Activated CD8-positive, alpha-beta memory T cell treated with anti-CD3 and anti-CD28 coated beads, Interleukin-2, amount 10 ng/mL, durations not matched to agents 7 days and 5 days (primary cell): ENCODE data around the gene AKAP13. TPM values are rescaled to one million over a fixed set of nuclear protein-coding genes. Genes with fewer than 3 reads are reported as not detected.

ENCODE experiments used
- ATAC-seq: fragments of 150-1000 bp; cut with Tn5 transposase; one replicate; pipeline ENCODE4 v1.10.0; 2021; ENCODE audit warnings: moderate library complexity
- CTCF ChIA-PET: fragments of 350-600 bp; sonication (Branson Sonifier 250); formaldehyde crosslinking; loops from one replicate; lab custom pipeline; 2021; ENCODE audit warnings: antibody characterized with exemption; lab: Charles Lee
- DNase-seq: peaks from one replicate; pipeline ENCODE4 v3.0.0-alpha.2; 2020
- H3K27ac Mint-ChIP-seq: one replicate; pipeline ENCODE4 v1.8.0; 2021; ENCODE audit warnings: mild to moderate bottlenecking, mixed read lengths
- H3K27me3 Mint-ChIP-seq: one replicate; pipeline ENCODE4 v1.8.0; 2021; ENCODE audit warnings: mixed read lengths
- H3K36me3 Mint-ChIP-seq: one replicate; pipeline ENCODE4 v1.8.0; 2021; ENCODE audit warnings: mild to moderate bottlenecking, mixed read lengths
- H3K4me1 Mint-ChIP-seq: one replicate; pipeline ENCODE4 v1.8.0; 2021; ENCODE audit warnings: mixed read lengths
- H3K4me3 Mint-ChIP-seq: one replicate; pipeline ENCODE4 v1.8.0; 2021; ENCODE audit warnings: mild to moderate bottlenecking, moderate library complexity, mixed read lengths
- H3K9me3 Mint-ChIP-seq: one replicate; pipeline ENCODE4 v1.8.0; 2022; ENCODE audit warnings: low read depth, mixed read lengths
- total RNA-seq, 2 experiments: library from RNA; stranded (reverse); gene quantifications; one replicate each; pipeline ENCODE4 v1.2.3, GENCODE V29; 2021

Gene AKAP13
- total RNA-seq, 2 experiments from 2014 or later, result 150 to 172 TPM

- DNase-seq (no peak), ATAC-seq (no peak)
- Mint-ChIP-seq H3K9me3 (no peaks in the 10 kb centered on the region), H3K27ac (no peak overlapping the region), H3K4me1 (peaks cover 3% of the 10 kb centered on the region), H3K36me3 (no peaks in the 10 kb centered on the region), H3K27me3 (no peaks in the 10 kb centered on the region), H3K4me3 (no peak overlapping the region)
- CTCF ChIA-PET, result interaction anchor here (1.1 to 1.2 kb wide), 2 partner anchors 8 to 26 kb away, joined by 3 read pairs; no protein-coding TSS in a partner anchor
Measured at GRCh38 chr15:85757073-85757938, 376.9 kb downstream of the AKAP13 start.

- Mint-ChIP-seq H3K36me3 (no peaks in the 10 kb centered on the region), H3K4me1 (no peaks in the 10 kb centered on the region), H3K4me3 (no peak overlapping the region), H3K27me3 (no peaks in the 10 kb centered on the region), H3K27ac (no peak overlapping the region), H3K9me3 (no peaks in the 10 kb centered on the region)
- CTCF ChIA-PET, result interaction anchor here (0.9 to 1.2 kb wide), 3 partner anchors 9 to 82 kb away, joined by 3 read pairs; no protein-coding TSS in a partner anchor
- DNase-seq, result no peak
- no peak for ATAC-seq
Measured at GRCh38 chr15:85757939-85758654, 377.7 kb downstream of the AKAP13 start.

DNA sequence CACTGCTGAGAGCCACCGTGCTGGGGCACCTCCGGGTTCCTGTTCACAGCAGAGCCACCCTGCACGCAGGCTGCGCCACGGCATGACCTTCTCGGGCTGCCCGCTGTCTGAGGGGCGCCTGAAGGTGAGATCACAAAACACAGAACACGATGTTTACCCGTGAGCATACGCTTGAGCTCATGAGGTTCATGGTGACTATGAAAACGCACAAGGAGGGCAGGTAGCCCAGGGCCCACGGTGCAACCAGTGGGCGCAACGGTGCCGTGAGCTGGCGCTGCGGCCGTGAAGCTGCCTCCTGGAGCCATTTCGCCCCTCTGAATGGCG, 378.2 kb downstream of the AKAP13 start:
- ATAC-seq (no peak), DNase-seq (no peak)
- no peaks in the 10 kb centered on the region for H3K27me3 Mint-ChIP-seq
- CTCF ChIA-PET, result interaction anchor here (0.9 to 1.1 kb wide), 2 partner anchors 9 to 82 kb away, joined by 3 read pairs; no protein-coding TSS in a partner anchor
- no peaks in the 10 kb centered on the region for H3K36me3 Mint-ChIP-seq
- no peak overlapping the region for H3K27ac Mint-ChIP-seq
- H3K9me3 Mint-ChIP-seq, result no peaks in the 10 kb centered on the region
- H3K4me1 Mint-ChIP-seq, result no peaks in the 10 kb centered on the region
- no peak overlapping the region for H3K4me3 Mint-ChIP-seq

GRCh38 chr15:85759376-85759775, 379.0 kb downstream of the AKAP13 start:
- Mint-ChIP-seq H3K27me3 (no peaks in the 10 kb centered on the region), H3K4me3 (no peak overlapping the region), H3K9me3 (no peaks in the 10 kb centered on the region), H3K4me1 (no peaks in the 10 kb centered on the region), H3K27ac (no peak overlapping the region), H3K36me3 (no peaks in the 10 kb centered on the region)
- CTCF ChIA-PET, result no interaction called here
- ATAC-seq (no peak), DNase-seq (no peak)

- Mint-ChIP-seq H3K4me3 (no peak overlapping the region), H3K27ac (no peak overlapping the region), H3K4me1 (no peaks in the 10 kb centered on the region), H3K9me3 (no peaks in the 10 kb centered on the region), H3K27me3 (no peaks in the 10 kb centered on the region), H3K36me3 (no peaks in the 10 kb centered on the region)
- CTCF ChIA-PET, result interaction anchor here (0.7 kb wide), 1 partner anchor 72 kb away, joined by 3 read pairs; no protein-coding TSS in a partner anchor
- DNase-seq, result no peak
- no peak for ATAC-seq
Measured at GRCh38 chr15:85760049-85760448, 379.6 kb downstream of the AKAP13 start.

- Mint-ChIP-seq H3K36me3 (no peaks in the 10 kb centered on the region), H3K27ac (no peak overlapping the region), H3K4me1 (no peaks in the 10 kb centered on the region), H3K27me3 (no peaks in the 10 kb centered on the region), H3K4me3 (no peak overlapping the region), H3K9me3 (no peaks in the 10 kb centered on the region)
- no peak for ATAC-seq
- no peak for DNase-seq
- CTCF ChIA-PET, result interaction anchor here (0.7 to 1.6 kb wide), 2 partner anchors 18 to 72 kb away, joined by 3 to 4 read pairs; no protein-coding TSS in a partner anchor
Measured at GRCh38 chr15:85760531-85761371, 380.3 kb downstream of the AKAP13 start.

- ATAC-seq, result no peak
- no peaks in the 10 kb centered on the region for H3K27me3 Mint-ChIP-seq
Measured at GRCh38 chr15:85761635-85762034, 381.2 kb downstream of the AKAP13 start.

GRCh38 chr15:85762039-85762755, 381.8 kb downstream of the AKAP13 start:
- H3K4me1 Mint-ChIP-seq, result no peaks in the 10 kb centered on the region
- DNase-seq (no peak), ATAC-seq (no peak)
- H3K27me3 Mint-ChIP-seq, result no peaks in the 10 kb centered on the region
- no peaks in the 10 kb centered on the region for H3K36me3 Mint-ChIP-seq
- CTCF ChIA-PET, result interaction anchor here (1.6 kb wide), 1 partner anchor 17 kb away, joined by 4 read pairs; no protein-coding TSS in a partner anchor
- no peak overlapping the region for H3K4me3 Mint-ChIP-seq
- H3K27ac Mint-ChIP-seq, result no peak overlapping the region
- no peaks in the 10 kb centered on the region for H3K9me3 Mint-ChIP-seq

More at GRCh38 chr15:85761635-85762034, 381.2 kb downstream of the AKAP13 start:
- H3K4me1 Mint-ChIP-seq, result no peaks in the 10 kb centered on the region
- H3K9me3 Mint-ChIP-seq, result no peaks in the 10 kb centered on the region
- no peak overlapping the region for H3K27ac Mint-ChIP-seq
- CTCF ChIA-PET, result interaction anchor here (1.6 kb wide), 1 partner anchor 17 kb away, joined by 4 read pairs; no protein-coding TSS in a partner anchor
- no peak overlapping the region for H3K4me3 Mint-ChIP-seq
- DNase-seq, result no peak
- no peaks in the 10 kb centered on the region for H3K36me3 Mint-ChIP-seq

DNA sequence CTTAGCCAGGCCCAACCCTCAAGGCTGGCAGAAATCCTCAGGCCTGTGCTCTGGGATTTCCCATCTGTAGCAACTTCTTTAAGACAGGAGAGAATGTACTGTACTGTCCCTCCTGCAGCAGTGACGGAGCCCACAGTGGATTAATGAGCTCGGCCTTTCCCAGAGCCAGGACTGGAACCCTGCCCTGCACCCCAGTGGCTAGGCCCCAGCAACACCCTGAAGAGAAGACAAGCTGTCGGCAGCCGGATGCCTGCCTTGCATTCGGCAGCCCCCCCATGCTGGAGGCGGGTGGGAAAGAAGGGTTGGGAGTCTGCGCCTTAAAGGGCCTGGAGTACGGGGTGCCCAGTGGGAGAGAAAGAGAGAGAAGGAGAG, 382.3 kb downstream of the AKAP13 start:
- Mint-ChIP-seq H3K27me3 (no peaks in the 10 kb centered on the region), H3K36me3 (no peaks in the 10 kb centered on the region), H3K4me1 (no peaks in the 10 kb centered on the region), H3K27ac (no peak overlapping the region), H3K4me3 (no peak overlapping the region), H3K9me3 (no peaks in the 10 kb centered on the region)
- DNase-seq, result no peak
- ATAC-seq, result no peak
- CTCF ChIA-PET, result interaction anchor here (1.2 kb wide), 1 partner anchor 77 kb away, joined by 4 read pairs; no protein-coding TSS in a partner anchor

- Mint-ChIP-seq H3K36me3 (no peaks in the 10 kb centered on the region), H3K4me1 (no peaks in the 10 kb centered on the region), H3K4me3 (no peak overlapping the region), H3K27ac (no peak overlapping the region), H3K9me3 (no peaks in the 10 kb centered on the region), H3K27me3 (no peaks in the 10 kb centered on the region)
- CTCF ChIA-PET, result interaction anchor here (1.2 kb wide), 1 partner anchor 77 kb away, joined by 4 read pairs; no protein-coding TSS in a partner anchor
- DNase-seq (no peak), ATAC-seq (no peak)
Measured at GRCh38 chr15:85763157-85763556, 382.8 kb downstream of the AKAP13 start.

DNA sequence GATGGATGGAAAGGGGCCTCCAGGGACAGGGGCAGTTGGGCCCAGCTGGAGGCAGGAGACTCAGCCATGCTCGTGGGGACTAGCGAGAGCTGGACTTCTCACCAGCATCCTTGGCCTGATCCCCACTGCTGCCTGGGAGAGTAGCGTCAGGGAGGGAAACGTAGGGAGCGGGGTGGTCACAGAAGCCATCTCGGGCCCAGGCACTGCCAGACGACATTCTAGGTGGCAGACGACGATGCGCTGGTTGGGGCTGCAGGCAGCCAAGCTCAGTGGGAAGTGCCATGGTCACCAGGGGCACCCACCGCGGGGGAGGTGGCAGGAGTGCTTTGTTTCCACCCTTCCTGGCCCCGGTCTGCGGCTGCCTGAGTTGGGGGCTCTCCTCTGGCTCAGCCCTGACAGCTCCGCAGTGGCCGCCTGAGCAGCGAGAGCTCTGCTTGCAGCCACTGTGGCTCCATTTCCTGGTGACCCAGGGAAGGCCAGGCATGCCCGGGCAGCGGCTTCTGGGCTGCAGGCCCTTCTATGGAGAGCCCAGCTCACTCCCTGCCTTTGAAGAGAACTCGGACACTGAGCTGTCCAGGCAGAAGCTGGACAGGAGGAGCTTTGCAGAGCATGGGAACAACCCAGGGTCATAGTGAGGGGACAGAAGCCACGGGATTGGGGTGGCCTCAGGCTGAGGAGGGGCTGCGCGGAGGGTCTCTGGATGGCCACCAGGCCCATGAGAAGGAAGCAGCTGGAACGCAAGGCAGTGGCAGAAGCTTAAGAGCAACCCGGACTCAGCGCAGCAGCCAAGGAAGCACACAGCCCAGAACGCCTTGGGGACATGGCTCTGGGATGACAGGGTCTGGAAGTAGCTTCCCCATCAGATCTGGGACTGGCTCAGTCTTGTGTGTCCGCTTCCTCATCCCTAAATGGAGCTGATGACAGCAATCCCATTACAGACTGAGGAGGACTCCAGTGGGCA, 383.6 kb downstream of the AKAP13 start:
- no peaks in the 10 kb centered on the region for H3K36me3 Mint-ChIP-seq
- CTCF ChIA-PET, result interaction anchor here (0.8 to 1.2 kb wide), 2 partner anchors 28 to 76 kb away, joined by 3 to 4 read pairs; no protein-coding TSS in a partner anchor
- H3K27me3 Mint-ChIP-seq, result no peaks in the 10 kb centered on the region
- no peak for DNase-seq
- H3K4me1 Mint-ChIP-seq, result no peaks in the 10 kb centered on the region
- H3K9me3 Mint-ChIP-seq, result no peaks in the 10 kb centered on the region
- ATAC-seq, result no peak
- H3K27ac Mint-ChIP-seq, result no peak overlapping the region
- H3K4me3 Mint-ChIP-seq, result no peak overlapping the region
